ENCODE results near the gene HOXB13. TPM values are rescaled to one million over a fixed set of nuclear protein-coding genes. Genes with fewer than 3 reads are reported as not detected.

HOXB13 gene
- total RNA-seq, 1 experiment from 2014 or later, result not detected

GRCh38 chr17:48692049-48692448, 36.5 kb downstream of the HOXB13 start:
- Histone ChIP-seq H3T11ph (ENCODE audit: low read length) (no peak overlapping the region), H3K18ac (ENCODE audit: insufficient read length, low read depth, low read length) (no peak overlapping the region), H3K79me1 (ENCODE audit: insufficient read depth, low read depth, low read length, poor library complexity, severe bottlenecking) (no peaks in the 10 kb centered on the region), H2BK12ac (ENCODE audit: insufficient read length, low read depth, low read length) (no peak overlapping the region), H4K5ac (ENCODE audit: insufficient read length, low read depth, low read length) (no peak overlapping the region), H4K91ac (ENCODE audit: insufficient read length, low read depth, low read length) (no peak overlapping the region), H2BK20ac (ENCODE audit: low read depth, low read length, poor library complexity, severe bottlenecking) (no peak overlapping the region), H2BK120ac (ENCODE audit: low read depth, low read length, poor library complexity, severe bottlenecking) (no peak overlapping the region), H2AFZ (ENCODE audit: low read length) (no peak overlapping the region), H3K27me3 (ENCODE audit: insufficient read depth, low read length) (no peaks in the 10 kb centered on the region), H3K79me2 (ENCODE audit: insufficient read depth, low read length) (no peaks in the 10 kb centered on the region), H2BK15ac (ENCODE audit: low read depth, low read length) (no peak overlapping the region), H4K20me1 (ENCODE audit: control insufficient read depth, insufficient read depth, insufficient read length) (no peaks in the 10 kb centered on the region), H3K56ac (ENCODE audit: insufficient read length, low read depth, low read length) (no peak overlapping the region), H3K14ac (ENCODE audit: insufficient read depth, low read length) (no peak overlapping the region), H2AK5ac (ENCODE audit: insufficient read length, low read length) (no peak overlapping the region), H3K23ac (ENCODE audit: insufficient read length, low read depth, low read length) (no peak overlapping the region), H3K9ac (ENCODE audit: extremely low read depth, insufficient read length, low read length) (no peak overlapping the region), H2BK5ac (ENCODE audit: insufficient read length, low read length) (no peak overlapping the region), H3K9me3 (ENCODE audit: control insufficient read depth, low read depth, low read length) (no peaks in the 10 kb centered on the region), H3K27ac (ENCODE audit: insufficient read length, low read depth, low read length) (no peak overlapping the region), H3K4me2 (ENCODE audit: insufficient read depth, insufficient read length, low read length) (no peak overlapping the region), H3K23me2 (ENCODE audit: insufficient read length, low read depth, low read length, poor library complexity, severe bottlenecking) (no peaks in the 10 kb centered on the region), H3K4me1 (ENCODE audit: insufficient read depth, low read length) (no peaks in the 10 kb centered on the region), H4K8ac (replicated peaks; ENCODE audit: insufficient read length, low read depth, low read length) (no peak overlapping the region), H3K4ac (ENCODE audit: low read depth, low read length) (no peak overlapping the region)
- no CpG with 5 or more reads among the region's 1 CpG for WGBS (ENCODE audit: extremely low coverage, insufficient read length, low lambda C conversion rate)
- no peak overlapping the region for H3K27ac Mint-ChIP-seq
- DNase-seq, result no peak
- H3K4me3 Mint-ChIP-seq, result no peak overlapping the region
- TF ChIP-seq CTCF (conservative IDR thresholded peaks at IDR 0.05), result no peak
- no peaks in the 10 kb centered on the region for H3K4me1 Mint-ChIP-seq
- H3K36me3 Mint-ChIP-seq (ENCODE audit: insufficient read depth in 1 of 3, low read depth in 3 of 3), result no peaks in the 10 kb centered on the region
- peaks cover 4 to 7% of the 10 kb centered on the region in 2 experiments for H3K9me3 Mint-ChIP-seq
- H3K27me3 Mint-ChIP-seq (ENCODE audit: low read depth), result peaks cover 56% of the 10 kb centered on the region
